GM12892 (cell line): Measurements from ENCODE around the gene TUBB2A.

Experiments used
- POLR2A ChIP-seq: IDR thresholded peaks from 2 replicates; pipeline ENCODE4 v1.6.1; 2011; ENCODE audit warnings: low read depth, low read length, control low read depth
- TAF1 ChIP-seq: IDR thresholded peaks from 2 replicates; pipeline ENCODE4 v1.6.1; 2011; ENCODE audit warnings: low read depth, mild to moderate bottlenecking, control low read depth, low read length, borderline replicate concordance

DNA sequence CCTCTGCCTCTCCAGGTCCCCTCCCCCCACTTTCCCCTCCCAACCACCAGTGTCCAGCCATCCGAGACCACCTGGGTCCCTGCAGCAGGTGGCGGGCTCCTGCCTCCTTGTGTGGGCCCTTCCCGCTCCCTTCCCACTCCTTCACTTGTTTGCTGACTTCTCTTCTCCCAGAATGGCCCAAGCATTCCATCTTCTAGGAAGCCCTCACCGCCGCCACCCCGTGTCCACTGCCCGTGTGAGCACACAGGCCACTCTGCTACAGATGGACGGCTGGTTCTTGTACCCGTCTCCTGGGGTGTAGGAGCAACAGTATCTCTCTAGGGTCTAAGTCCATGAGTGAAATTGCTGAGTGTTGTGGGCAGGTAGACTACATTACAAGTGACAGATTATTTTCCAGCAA is 23.8 kb downstream of the TUBB2A start:
- TF ChIP-seq POLR2A: no peak
- no peak for TF ChIP-seq TAF1
